K562 (cell line): ENCODE data around the gene SNRPD2. TPM values are rescaled to one million over a fixed set of nuclear protein-coding genes. Genes with fewer than 3 reads are reported as not detected.
A peak's percentile ranks its signal among the peaks of the same experiment; 100 is the strongest.

ENCODE experiments used
- ATAC-seq: fragments of 200-7000 bp; cut with Tn5 transposase; 3 replicates; pipeline ENCODE4 v1.9.1; 2020; ENCODE audit warnings: moderate library complexity
- BruUV-seq: library from RNA; stranded (reverse); fragments of 400-500 nt; replicated peaks from 2 replicates; lab custom pipeline; 2021; lab: Mats Ljungman, UMichigan
- CTCF ChIA-PET: fragments of 300-600 bp; formaldehyde crosslinking; extraction: SDS; loops from one replicate; lab custom pipeline; 2021; ENCODE audit warnings: low intra/inter-chr PET ratio; lab: Yijun Ruan, JAX
- POLR2A ChIA-PET: fragments of 300-600, 350-650 bp; sonication (Branson Sonifier 250); formaldehyde crosslinking; extraction: SDS; loops from one replicate; lab custom pipeline; 2021; ENCODE audit warnings: antibody characterized with exemption, inconsistent platforms; lab: Yijun Ruan, JAX
- DNase-seq, 4 experiments: peaks; one replicate each; pipeline versions ENCODE4 v3.0.0 to v3.0.0-alpha.2; 2011 to 2018; ENCODE audit warnings: low spot score in 3 of 4, mixed read lengths in 3 of 4; ENCODE audit errors: extremely low read depth in 1 of 4
- FAIRE-seq: peaks from 2 replicates; lab custom pipeline; 2011; peaks lifted over from hg19 to GRCh38; lab: Jason Lieb, UNC
- H2AFZ ChIP-seq: 2 replicates; pipeline ENCODE4 v1.6.0; 2011; ENCODE audit warnings: low read depth, low read length, control low read depth, inconsistent platforms
- H3K27ac ChIP-seq: fragments of 200-600 bp; 3 replicates; pipeline ENCODE4 v1.8.0; 2011; ENCODE audit warnings: low read depth, mild to moderate bottlenecking, control low read depth, inconsistent platforms, low read length, moderate library complexity, mixed read lengths; ENCODE audit errors: extremely low read depth
- H3K27me3 ChIP-seq, 2 experiments: fragments of 300-600 bp in 1 of 2; 2 replicates in 1 of 2; 3 replicates in 1 of 2; pipeline versions ENCODE4 v1.6.0 to v1.8.0; 2011; ENCODE audit warnings: inconsistent platforms in 2 of 2, low read length in 2 of 2, mild to moderate bottlenecking in 1 of 2, mixed read lengths in 1 of 2, moderate library complexity in 1 of 2; ENCODE audit not compliant: control insufficient read depth in 2 of 2, insufficient read depth in 2 of 2
- H3K36me3 ChIP-seq: fragments of 300-600 bp; 3 replicates; pipeline ENCODE4 v1.8.0; 2011; ENCODE audit warnings: mild to moderate bottlenecking, low read length, inconsistent platforms; ENCODE audit not compliant: control insufficient read depth, insufficient read depth
- H3K4me1 ChIP-seq, 2 experiments: fragments of 200-600 bp in 1 of 2; replicated peaks in 1 of 2; 2 replicates in 1 of 2; 3 replicates in 1 of 2; pipeline versions ENCODE4 v1.5.1 to v1.8.0; 2011; ENCODE audit warnings: inconsistent platforms in 2 of 2, low read length in 2 of 2, mild to moderate bottlenecking in 1 of 2, mixed read lengths in 1 of 2, moderate library complexity in 1 of 2; ENCODE audit not compliant: control insufficient read depth in 2 of 2, insufficient read depth in 2 of 2
- H3K4me2 ChIP-seq: 2 replicates; pipeline ENCODE4 v1.6.1; 2011; ENCODE audit warnings: low read length, control low read depth, inconsistent platforms, mixed read lengths; ENCODE audit not compliant: insufficient read depth
- H3K4me3 ChIP-seq: fragments of 200-600 bp; sonication (generic), shearing (Covaris generic); 2 replicates; pipeline ENCODE4 v1.5.1; 2016; ENCODE audit warnings: control low read depth, inconsistent platforms
- H3K79me2 ChIP-seq: fragments of 200-600 bp; 3 replicates; pipeline ENCODE4 v1.8.0; 2011; ENCODE audit warnings: low read length, inconsistent platforms; ENCODE audit not compliant: control insufficient read depth, insufficient read depth
- H3K9ac ChIP-seq, 2 experiments: 2 replicates each; pipeline versions ENCODE4 v1.6.0 to v1.6.1; 2011; ENCODE audit warnings: low read depth in 2 of 2, low read length in 2 of 2, control low read depth in 1 of 2, inconsistent platforms in 1 of 2, mild to moderate bottlenecking in 1 of 2, mixed read lengths in 1 of 2; ENCODE audit not compliant: insufficient read depth in 1 of 2
- H3K9me1 ChIP-seq: one replicate; pipeline ENCODE4 v1.6.0; 2011; ENCODE audit warnings: inconsistent platforms, mild to moderate bottlenecking, low read length, moderate library complexity; ENCODE audit not compliant: control insufficient read depth, insufficient read depth
- H3K9me3 ChIP-seq: replicated peaks from 2 replicates; pipeline ENCODE4 v1.5.1; 2011; ENCODE audit warnings: low read depth, low read length, inconsistent platforms; ENCODE audit not compliant: control insufficient read depth, insufficient read depth
- H4K20me1 ChIP-seq: replicated peaks from 2 replicates; pipeline ENCODE4 v1.6.1; 2011; ENCODE audit warnings: low read length, inconsistent platforms, mixed read lengths; ENCODE audit not compliant: control insufficient read depth, insufficient read depth
- CEBPG ChIP-seq, 3 experiments: fragments of 200-800 bp in 1 of 3; sonication (Bioruptor generic) in 1 of 3; sonication (generic) in 1 of 3; formaldehyde crosslinking in 1 of 3; IDR thresholded peaks in 2 of 3; conservative IDR thresholded peaks in 1 of 3; 2 replicates each; pipeline versions ENCODE4 v1.6.1 to v1.8.0; 2016 to 2022; ENCODE audit warnings: missing compliant biosample characterization in 2 of 3, missing genetic modification characterization in 2 of 3, mild to moderate bottlenecking in 1 of 3, missing genetic modification reagents in 1 of 3
- HNRNPL ChIP-seq: fragments of 200-400 bp; formaldehyde crosslinking; IDR thresholded peaks from 2 replicates; pipeline ENCODE4 v1.6.1; 2017; ENCODE audit warnings: low read depth, mild to moderate bottlenecking, low read length
- POLR3A ChIP-seq: IDR thresholded peaks from 2 replicates; pipeline ENCODE4 v1.6.1; 2011; ENCODE audit warnings: borderline replicate concordance, mild to moderate bottlenecking, moderate library complexity; ENCODE audit not compliant: insufficient read length, insufficient read depth; ENCODE audit errors: extremely low read depth
- RBM22 ChIP-seq: fragments of 200-400 bp; formaldehyde crosslinking; IDR thresholded peaks from 2 replicates; pipeline ENCODE4 v1.6.1; 2018; ENCODE audit warnings: low read length, low read depth; ENCODE audit not compliant: poor library complexity, severe bottlenecking
- WGBS: fragments of 100-300 bp; shearing (Covaris generic); methylation state at CpG from one replicate; pipeline ENCODE4 v1.1.6; 2016; ENCODE audit warnings: low coverage, mixed read lengths; ENCODE audit not compliant: insufficient coverage; ENCODE audit errors: missing lambda C conversion rate; 5-methylcytosine and 5-hydroxymethylcytosine counted together
- in situ Hi-C: fragments of 300-500 bp; cut with MboI; formaldehyde crosslinking; loops from 4 replicates; pipeline ENCODE4 v1.15.0; 2018; ENCODE audit warnings: inconsistent platforms, mixed read lengths
- intact Hi-C: fragments of 100-400 bp; cut with micrococcal nuclease; formaldehyde crosslinking; loops from 2 replicates; pipeline ENCODE4 v1.14.2; 2022
- polyA plus RNA-seq, 8 experiments: library from polyadenylated mRNA; depleted of rRNA in 4 of 8; stranded (reverse) in 5 of 8; unstranded in 3 of 8; fragments of >200 nt; fragmentation: Nextera tagmentation in 2 of 8; fragmentation: Illumina TruSeq in 1 of 8; extraction: Ambion mirVana in 2 of 8; extraction: Trizol in 1 of 8; gene quantifications; 2 replicates each; pipeline versions ENCODE4 v1.2.1 to v1.2.3, GENCODE V29; 2011 to 2014; ENCODE audit warnings: inconsistent platforms in 1 of 8, missing spikeins in 1 of 8
- total RNA-seq, 7 experiments: library from RNA; depleted of rRNA in 6 of 7; stranded (reverse); fragments of >200 nt in 6 of 7; fragmentation: Illumina TruSeq in 2 of 7; extraction: Trizol in 2 of 7; gene quantifications; 2 replicates each; pipeline versions ENCODE4 v1.2.1 to v1.2.3, GENCODE V29; 2011 to 2021; ENCODE audit warnings: low replicate concordance in 1 of 7
- TF ChIP-seq, protein P1 (sequence below): sonication (generic); formaldehyde crosslinking; IDR thresholded peaks from 2 replicates; pipeline ENCODE4 v1.5.0; 2020; ENCODE audit warnings: missing genetic modification reagents
- TF ChIP-seq, protein P2 (sequence below): sonication (generic); formaldehyde crosslinking; IDR thresholded peaks from 2 replicates; pipeline ENCODE4 v1.8.1; 2022; ENCODE audit warnings: missing genetic modification reagents
- TF ChIP-seq, protein P3 (sequence below): fragments of 150-350 bp; conservative IDR thresholded peaks from 2 replicates; pipeline ENCODE4 v1.6.1; 2014; ENCODE audit warnings: low read length
- TF ChIP-seq, protein P4 (sequence below): sonication (generic); formaldehyde crosslinking; IDR thresholded peaks from 2 replicates; pipeline ENCODE4 v1.8.0; 2023; ENCODE audit warnings: missing genetic modification reagents, mild to moderate bottlenecking, borderline replicate concordance

SNRPD2 gene
- total and polyA plus RNA-seq, 9 of the 15 experiments (the other 6 are each of a cell fraction or from before 2014, with no cell fraction given): 728 to 4,411 (median 1,029) TPM

DNA sequence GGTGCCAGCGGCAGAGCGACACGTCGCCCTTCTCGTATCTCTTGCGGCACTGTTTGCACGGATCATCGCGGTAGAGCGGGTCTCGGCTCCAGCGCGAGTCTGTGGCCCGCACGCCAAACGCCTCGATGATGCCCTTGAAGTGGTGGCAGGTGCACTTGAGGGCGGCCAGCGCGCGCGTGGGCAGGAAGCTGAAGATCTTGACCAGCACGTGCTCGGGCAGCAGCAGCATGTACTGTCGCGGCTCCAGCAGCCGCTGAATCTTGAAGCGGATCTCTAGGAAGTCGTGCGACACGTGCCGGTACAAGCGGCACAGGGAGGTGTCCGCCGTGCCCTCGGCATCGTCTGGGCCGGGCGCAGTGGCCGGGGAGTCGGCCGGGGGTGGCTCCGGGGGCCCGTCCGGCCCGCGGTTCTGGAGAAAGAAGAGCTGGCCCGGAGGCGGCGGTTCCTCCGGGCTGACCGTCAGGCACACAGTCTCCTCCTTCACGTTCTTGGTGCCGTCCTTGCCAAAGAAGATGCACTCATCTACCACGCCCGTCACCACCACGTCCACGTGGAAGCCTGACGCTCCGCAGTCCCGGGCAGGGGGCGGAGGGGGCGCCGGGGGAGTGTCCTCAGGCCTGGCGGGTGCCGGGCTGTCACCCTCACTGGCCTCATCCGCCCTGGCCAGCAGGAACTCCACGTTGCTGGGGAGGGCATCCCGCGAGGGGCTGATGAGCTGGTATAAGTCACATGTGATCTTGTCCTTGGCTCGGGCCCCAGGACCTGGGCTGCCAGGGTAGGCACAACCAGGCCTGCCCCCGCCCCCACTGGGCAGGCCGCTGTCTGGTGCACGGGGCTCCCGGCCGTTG, 20.3 kb upstream of the SNRPD2 start:
- 96% methylated on average over 34 of the region's 76 CpGs for WGBS
- H2AFZ ChIP-seq: no peak overlapping the region
- CTCF ChIA-PET: no interaction called here
- H3K27ac ChIP-seq: no peak overlapping the region
- POLR2A ChIA-PET: interaction anchor here (0.6 to 5.9 kb wide), 5 partner anchors 7 to 51 kb away, joined by 3 to 46 read pairs (median 4); partner anchors contain the start of genes QPCTL and SNRPD2
- peaks cover 10 to 22% of the 10 kb centered on the region in 2 experiments; a peak in 4 of 5 replicates for H3K4me1 ChIP-seq
- DNase-seq (no peak), ATAC-seq (no peak), FAIRE-seq (no peak)
- in situ Hi-C loops (no loop called here), intact Hi-C loops (no loop called here)
- BruUV-seq: no TSS peak
- no peaks in the 10 kb centered on the region for H3K9me3 ChIP-seq
- no peaks in the 10 kb centered on the region for H4K20me1 ChIP-seq
- H3K27me3 ChIP-seq: no peaks in the 10 kb centered on the region
- 0 out of 4 replicates have a peak overlapping the region, but pooled peaks of 1 of the 2 experiments have one; percentile 64 for H3K9ac ChIP-seq
- peaks cover 43% of the 10 kb centered on the region for H3K79me2 ChIP-seq
- no peak overlapping the region for H3K4me3 ChIP-seq
- no peak overlapping the region for H3K4me2 ChIP-seq
- H3K9me1 ChIP-seq: no peaks in the 10 kb centered on the region
- H3K36me3 ChIP-seq: peaks cover 41% of the 10 kb centered on the region; the same call in 2 of the 3 replicates
- TF ChIP-seq HNRNPL (peak; percentile 44; the same call in 1 of the 2 replicates), CEBPG (CRISPR knock-in tag; IDR thresholded peaks at IDR 0.05) (no peak), CEBPG (tag; conservative IDR thresholded peaks at IDR 0.05 in 1 of 2, IDR thresholded peaks at IDR 0.05 in 1 of 2) (no peak), POLR3A (no peak), RBM22 (peak; percentile 56)
- TF ChIP-seq, protein P1, sequence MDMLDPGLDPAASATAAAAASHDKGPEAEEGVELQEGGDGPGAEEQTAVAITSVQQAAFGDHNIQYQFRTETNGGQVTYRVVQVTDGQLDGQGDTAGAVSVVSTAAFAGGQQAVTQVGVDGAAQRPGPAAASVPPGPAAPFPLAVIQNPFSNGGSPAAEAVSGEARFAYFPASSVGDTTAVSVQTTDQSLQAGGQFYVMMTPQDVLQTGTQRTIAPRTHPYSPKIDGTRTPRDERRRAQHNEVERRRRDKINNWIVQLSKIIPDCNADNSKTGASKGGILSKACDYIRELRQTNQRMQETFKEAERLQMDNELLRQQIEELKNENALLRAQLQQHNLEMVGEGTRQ (CRISPR knock-in tag): no peak
- TF ChIP-seq, protein P2, sequence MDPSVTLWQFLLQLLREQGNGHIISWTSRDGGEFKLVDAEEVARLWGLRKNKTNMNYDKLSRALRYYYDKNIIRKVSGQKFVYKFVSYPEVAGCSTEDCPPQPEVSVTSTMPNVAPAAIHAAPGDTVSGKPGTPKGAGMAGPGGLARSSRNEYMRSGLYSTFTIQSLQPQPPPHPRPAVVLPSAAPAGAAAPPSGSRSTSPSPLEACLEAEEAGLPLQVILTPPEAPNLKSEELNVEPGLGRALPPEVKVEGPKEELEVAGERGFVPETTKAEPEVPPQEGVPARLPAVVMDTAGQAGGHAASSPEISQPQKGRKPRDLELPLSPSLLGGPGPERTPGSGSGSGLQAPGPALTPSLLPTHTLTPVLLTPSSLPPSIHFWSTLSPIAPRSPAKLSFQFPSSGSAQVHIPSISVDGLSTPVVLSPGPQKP: no peak
- TF ChIP-seq, protein P3, sequence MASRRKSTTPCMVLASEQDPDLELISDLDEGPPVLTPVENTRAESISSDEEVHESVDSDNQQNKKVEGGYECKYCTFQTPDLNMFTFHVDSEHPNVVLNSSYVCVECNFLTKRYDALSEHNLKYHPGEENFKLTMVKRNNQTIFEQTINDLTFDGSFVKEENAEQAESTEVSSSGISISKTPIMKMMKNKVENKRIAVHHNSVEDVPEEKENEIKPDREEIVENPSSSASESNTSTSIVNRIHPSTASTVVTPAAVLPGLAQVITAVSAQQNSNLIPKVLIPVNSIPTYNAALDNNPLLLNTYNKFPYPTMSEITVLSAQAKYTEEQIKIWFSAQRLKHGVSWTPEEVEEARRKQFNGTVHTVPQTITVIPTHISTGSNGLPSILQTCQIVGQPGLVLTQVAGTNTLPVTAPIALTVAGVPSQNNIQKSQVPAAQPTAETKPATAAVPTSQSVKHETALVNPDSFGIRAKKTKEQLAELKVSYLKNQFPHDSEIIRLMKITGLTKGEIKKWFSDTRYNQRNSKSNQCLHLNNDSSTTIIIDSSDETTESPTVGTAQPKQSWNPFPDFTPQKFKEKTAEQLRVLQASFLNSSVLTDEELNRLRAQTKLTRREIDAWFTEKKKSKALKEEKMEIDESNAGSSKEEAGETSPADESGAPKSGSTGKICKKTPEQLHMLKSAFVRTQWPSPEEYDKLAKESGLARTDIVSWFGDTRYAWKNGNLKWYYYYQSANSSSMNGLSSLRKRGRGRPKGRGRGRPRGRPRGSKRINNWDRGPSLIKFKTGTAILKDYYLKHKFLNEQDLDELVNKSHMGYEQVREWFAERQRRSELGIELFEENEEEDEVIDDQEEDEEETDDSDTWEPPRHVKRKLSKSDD: no peak
- TF ChIP-seq, protein P4, sequence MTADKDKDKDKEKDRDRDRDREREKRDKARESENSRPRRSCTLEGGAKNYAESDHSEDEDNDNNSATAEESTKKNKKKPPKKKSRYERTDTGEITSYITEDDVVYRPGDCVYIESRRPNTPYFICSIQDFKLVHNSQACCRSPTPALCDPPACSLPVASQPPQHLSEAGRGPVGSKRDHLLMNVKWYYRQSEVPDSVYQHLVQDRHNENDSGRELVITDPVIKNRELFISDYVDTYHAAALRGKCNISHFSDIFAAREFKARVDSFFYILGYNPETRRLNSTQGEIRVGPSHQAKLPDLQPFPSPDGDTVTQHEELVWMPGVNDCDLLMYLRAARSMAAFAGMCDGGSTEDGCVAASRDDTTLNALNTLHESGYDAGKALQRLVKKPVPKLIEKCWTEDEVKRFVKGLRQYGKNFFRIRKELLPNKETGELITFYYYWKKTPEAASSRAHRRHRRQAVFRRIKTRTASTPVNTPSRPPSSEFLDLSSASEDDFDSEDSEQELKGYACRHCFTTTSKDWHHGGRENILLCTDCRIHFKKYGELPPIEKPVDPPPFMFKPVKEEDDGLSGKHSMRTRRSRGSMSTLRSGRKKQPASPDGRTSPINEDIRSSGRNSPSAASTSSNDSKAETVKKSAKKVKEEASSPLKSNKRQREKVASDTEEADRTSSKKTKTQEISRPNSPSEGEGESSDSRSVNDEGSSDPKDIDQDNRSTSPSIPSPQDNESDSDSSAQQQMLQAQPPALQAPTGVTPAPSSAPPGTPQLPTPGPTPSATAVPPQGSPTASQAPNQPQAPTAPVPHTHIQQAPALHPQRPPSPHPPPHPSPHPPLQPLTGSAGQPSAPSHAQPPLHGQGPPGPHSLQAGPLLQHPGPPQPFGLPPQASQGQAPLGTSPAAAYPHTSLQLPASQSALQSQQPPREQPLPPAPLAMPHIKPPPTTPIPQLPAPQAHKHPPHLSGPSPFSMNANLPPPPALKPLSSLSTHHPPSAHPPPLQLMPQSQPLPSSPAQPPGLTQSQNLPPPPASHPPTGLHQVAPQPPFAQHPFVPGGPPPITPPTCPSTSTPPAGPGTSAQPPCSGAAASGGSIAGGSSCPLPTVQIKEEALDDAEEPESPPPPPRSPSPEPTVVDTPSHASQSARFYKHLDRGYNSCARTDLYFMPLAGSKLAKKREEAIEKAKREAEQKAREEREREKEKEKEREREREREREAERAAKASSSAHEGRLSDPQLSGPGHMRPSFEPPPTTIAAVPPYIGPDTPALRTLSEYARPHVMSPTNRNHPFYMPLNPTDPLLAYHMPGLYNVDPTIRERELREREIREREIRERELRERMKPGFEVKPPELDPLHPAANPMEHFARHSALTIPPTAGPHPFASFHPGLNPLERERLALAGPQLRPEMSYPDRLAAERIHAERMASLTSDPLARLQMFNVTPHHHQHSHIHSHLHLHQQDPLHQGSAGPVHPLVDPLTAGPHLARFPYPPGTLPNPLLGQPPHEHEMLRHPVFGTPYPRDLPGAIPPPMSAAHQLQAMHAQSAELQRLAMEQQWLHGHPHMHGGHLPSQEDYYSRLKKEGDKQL (CRISPR knock-in tag): no peak
